ENCODE results near the gene VAC14.
"Not testable (repeated sequence)": the region's sequence is repeated elsewhere in the genome, so short reads cannot be mapped to it uniquely, and the experiment has no call there.

Gene VAC14

GRCh38 chr16:70659953-70660671 is 140.8 kb downstream of the VAC14 start:
- no peak for DNase-seq

DNA sequence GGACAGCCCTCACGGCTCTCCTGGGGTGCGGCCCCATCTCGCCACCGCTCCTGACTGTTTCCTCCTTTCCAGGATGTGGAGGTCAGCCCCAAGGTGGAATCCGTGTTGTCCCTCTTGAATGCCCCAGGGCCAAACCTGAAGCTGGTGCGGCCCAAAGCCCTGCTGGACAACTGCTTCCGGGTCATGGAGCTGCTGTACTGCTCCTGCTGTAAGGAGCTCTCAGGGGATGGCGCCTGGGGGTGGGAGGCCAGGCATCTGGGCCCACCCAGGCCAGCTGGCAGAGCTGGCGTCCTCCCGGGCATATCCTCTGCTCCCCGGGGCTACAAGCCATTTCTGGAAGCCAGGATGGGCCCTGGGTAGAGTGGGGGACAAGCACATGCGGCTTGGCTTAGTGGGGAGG is 141.4 kb downstream of the VAC14 start:
- DNase-seq: no peak

DNA sequence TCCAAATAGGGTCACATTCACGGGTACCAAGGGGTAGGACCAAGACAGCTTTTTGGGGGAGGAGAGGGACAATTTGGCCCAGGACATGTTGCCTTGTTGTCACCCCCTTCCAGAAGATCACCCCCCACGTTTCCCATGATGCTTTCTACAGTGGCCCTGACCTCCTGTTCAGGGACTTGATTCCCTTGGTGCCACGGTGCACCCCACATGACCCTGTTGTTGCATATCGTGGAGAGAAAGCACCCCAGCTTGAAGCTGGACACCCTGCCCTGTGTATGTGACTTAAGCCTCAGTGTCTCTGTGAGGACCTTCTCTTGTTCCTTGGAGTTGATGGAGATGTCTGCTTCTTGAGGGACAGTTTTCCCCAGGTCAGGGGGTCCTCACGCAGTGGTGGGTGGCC is 142.0 kb downstream of the VAC14 start:
- no peak for DNase-seq

DNA sequence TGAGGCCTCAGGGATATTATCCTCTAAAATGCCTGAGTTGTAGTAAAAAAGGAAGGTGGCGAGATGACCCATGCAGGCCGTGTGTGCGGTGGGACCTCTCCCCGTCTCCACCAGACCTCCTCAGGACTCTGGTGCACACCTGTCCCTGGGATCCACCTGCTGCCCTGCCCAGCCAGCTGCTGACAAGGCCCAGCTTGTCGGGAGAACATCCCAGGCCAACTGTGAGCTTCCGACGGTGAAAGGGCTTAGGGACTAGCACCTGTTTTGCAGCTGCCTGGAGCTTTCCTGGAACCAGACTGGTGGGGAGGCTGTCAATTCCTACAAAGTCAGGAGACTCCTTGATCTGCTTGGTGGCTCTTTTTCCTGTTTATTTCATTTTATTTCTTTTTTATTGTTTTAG is 143.0 kb downstream of the VAC14 start:
- peak; percentile 89 to 94 for DNase-seq

DNA sequence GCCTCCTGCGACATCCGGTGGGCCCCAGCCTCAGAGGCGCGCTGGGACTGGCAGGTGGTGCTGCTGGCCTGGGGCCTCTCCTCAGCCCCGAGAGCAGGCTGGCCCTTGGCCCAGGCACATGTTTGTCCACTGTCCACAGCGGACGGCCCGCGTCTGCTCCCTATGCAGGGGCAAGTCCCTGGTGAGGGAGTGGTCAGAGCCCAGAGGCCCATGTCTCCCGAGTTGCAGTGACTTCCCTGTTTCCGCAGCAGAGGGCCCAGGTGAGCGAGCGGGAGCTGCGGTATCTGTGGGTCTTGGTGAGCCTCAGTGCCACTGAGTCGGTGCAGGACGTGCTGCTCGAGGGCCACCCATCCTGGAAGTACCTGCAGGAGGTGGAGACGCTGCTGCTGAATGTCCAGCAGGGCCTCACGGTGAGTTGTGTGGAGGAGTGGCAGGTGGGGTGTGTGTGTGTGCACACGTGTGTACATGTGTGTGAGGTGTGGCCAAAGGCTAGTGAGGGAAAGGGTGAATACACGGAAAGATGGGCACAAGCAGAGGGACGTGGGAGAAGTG is 144.2 kb downstream of the VAC14 start:
- DNase-seq: peak; percentile 92 to 95

DNA sequence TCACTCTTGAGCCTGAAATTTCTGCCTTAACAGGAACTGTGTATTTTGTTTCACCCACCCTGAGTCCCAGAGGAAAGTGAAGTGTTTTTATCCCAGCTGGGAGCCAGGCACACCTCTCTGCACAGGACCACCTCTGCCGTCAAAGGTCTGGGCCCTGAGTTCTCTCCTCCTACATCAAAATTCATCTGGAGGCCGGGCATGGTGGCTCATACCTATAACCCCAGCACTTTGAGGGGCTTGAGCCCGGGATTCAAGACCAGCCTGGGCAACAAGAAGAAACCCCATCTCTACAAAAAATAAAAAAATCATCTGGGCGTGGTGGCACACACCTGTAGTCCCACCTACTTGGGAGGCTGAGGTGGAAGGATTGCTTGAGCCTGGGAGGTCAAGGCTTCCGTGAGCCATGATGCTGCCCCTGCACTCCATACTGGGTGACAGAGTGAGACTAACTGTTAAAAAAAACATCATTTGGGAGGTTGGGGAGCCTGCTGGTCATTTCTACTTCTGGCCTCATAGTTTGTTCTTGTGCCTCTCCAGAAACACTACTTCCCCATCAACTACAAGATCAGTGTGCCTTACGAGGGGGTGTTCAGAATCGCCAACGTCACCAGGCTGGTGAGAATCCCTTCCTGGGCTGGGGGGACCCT is 144.8 kb downstream of the VAC14 start:
- no peak for DNase-seq

GRCh38 chr16:70653809-70654771 is 146.9 kb downstream of the VAC14 start:
- DNase-seq: peak; percentile 79 to 87

DNA sequence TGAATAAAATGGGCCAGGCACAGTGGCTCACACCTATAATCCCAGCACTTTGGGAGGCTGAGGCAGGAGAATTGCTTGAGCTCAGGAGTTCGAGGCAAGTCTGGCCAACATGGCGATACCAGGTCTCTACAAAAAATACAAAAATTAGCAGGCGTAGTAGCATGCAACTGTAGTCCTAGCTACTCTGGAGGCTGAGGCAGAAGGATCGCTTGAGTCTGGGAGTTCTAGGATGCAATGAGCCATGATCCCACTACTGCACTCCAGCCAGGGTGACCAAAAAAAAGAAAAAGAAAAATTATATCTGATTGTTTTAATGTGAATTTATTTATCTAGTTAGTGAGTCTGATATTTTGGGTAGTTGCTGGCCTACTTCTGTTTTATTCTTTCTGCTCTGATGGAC is 147.6 kb downstream of the VAC14 start:
- DNase-seq: no peak

GRCh38 chr16:70652322-70652721 is 148.6 kb downstream of the VAC14 start:
- no peak for DNase-seq

DNA sequence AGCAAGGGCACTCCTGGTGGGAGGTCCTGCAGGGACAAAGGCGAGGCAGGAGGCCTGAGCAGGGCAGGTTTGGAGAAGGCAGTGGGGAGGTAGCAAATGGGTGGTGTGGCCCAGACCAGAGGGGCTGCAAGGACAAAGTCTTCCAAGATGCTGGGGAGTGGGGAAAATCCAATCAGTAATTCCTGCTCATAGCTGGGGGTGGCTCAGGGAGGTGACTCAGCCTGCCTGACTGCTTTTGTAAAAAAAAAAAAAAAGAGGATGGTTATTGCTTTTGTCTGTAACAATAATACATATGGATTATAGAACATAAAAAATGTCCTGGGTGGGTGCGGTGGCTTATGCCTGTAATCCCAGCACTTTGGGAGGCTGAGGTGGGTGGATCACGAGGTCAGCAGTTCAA is 149.4 kb downstream of the VAC14 start:
- no peak for DNase-seq

GRCh38 chr16:70650216-70650615 is 150.7 kb downstream of the VAC14 start:
- no peak for DNase-seq

DNA sequence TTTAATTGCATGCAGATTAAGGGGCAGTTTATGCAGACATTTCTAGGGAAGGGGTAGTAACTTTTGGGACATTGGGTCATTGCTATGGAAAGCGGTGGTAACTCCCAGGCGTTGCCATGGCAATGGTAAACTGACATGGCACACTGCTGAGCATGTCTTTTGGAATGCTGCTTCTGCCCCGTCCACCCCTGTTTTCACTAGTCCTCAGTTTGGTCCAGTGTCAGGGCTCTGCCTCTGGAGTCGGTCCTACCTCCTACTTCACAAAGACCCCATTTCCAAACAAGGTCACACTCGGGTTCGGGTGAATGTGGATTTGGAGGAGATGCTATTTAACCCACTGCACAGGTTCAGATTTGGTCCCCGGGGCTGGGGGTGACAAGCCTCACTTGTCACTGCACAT is 151.7 kb downstream of the VAC14 start:
- DNase-seq: no peak

DNA sequence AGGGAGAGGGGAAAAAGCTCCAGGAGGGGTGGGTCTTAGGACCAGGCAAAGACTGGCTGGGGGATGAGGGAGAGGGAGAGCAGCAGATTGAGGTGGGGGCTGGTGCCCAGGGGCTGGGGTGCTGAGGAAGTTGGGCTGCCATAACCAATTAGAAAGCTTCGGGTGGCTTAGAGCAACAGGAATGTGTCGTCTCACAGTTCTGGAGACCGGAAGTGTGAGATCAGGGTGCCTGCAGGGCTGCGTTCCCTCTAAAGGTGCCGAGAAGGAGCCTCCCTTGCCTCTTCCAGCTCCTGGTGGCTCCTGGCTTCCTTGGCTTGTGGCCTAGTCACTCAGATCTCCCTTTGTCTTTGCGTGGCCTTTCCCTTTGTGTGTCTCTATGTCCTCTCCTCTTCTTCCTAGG is 152.4 kb downstream of the VAC14 start:
- no peak for DNase-seq

DNA sequence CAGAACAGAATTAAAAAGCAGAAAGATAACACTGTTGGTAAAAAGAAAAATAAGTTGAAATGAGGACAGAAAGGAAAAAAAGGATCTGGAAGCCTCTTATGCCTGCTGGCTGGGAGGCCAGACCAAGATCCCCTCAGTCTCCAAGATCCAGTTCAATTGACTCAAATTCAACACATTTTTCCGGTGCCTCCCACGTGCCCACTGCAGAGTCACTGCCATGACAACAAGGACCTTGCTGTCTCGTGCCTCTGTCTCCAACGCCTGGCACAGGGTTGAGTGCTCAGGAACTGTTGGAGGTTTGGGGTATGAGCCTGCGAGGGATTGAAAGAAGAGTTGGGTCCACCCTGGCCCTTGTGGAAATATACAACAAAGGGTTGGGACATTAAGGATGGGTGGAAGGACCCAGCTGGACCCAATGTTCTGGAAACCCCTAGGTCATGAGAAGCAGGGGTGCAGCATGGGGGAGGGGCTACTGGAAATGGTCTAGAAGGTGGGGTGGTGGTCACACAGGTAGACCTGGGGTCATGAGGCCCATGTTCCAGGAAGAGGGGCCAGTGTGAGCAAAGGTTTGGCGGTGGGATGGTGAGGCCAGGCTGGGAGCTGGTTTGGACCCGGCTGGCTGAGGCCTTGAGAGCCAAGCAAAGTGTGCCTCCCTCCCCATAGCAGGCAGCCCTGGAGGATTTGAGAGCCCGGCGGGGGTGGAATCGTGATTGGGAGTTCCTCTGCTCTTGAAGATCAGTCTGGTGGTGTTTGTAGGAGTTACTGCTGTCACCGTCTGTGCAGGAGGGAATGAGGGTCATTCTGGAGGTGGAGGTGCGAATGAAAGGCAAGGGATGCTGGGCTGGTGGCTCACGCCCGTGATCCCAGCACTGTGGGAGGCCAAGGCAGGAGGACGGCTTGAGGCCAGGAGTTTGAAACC is 153.3 kb downstream of the VAC14 start:
- DNase-seq: no peak

GRCh38 chr16:70646260-70647241 is 154.4 kb downstream of the VAC14 start, which contains the start of gene IL34:
Gene IL34 (plus strand): TSS chr16:70646559. CDS start chr16:70646948, 389 bp downstream.
- peak; percentile 93 for DNase-seq

- DNase-seq: peak; percentile 65 to 73
Measured at GRCh38 chr16:70644763-70645597, 156.0 kb downstream of the VAC14 start.

DNA sequence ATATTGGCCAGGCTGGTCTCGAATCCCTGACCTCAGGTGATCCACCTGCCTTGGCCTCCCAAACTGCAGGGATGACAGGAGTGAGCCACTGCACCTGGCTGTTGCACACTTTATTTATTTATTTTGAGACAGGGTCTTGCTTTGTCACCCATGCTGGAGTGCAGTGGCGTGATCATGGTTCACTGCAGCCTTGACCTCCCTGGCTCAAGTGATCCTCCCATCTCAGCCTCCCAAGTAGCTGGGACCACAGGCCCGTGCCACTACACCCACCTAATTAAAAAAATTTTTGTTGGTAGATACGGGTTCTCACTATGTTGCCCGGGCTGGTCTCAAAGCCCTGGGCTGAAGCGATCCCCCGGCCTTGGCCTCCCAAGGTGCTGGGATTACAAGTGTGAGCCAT is 157.7 kb downstream of the VAC14 start:
- not testable (repeated sequence) for DNase-seq

DNA sequence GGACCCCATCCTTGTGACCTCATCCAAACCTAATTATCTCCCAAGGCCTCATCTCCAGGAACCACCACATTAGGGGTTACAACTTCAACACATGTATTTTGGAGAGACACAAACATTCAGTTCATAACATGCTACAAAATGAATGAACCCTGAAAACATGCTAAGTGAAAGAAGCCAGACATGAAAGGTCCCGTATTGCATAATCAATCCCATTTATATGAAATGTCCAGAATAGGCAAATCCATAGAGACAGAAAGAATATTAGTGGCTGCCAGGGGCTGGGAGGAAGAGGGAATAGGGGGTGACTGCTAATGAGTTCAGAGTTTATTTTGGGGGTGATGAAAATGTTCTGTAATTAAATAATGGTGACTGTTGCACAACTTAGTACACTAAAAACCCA is 158.3 kb downstream of the VAC14 start:
- no peak for DNase-seq
